Breast epithelium (tissue), 3 donors: ENCODE results near the gene IGSF9B.

Experiments used
- POLR2A ChIP-seq: fragments of 450-650 bp; IDR thresholded peaks from one replicate; pipeline ENCODE4 v1.6.1; 2016; ENCODE audit warnings: antibody characterized with exemption, mild to moderate bottlenecking, moderate library complexity
- TF ChIP-seq, protein P1 (sequence below), 3 donors: fragments of 450-650 bp; IDR thresholded peaks; one replicate each; pipeline ENCODE4 v1.5.1; 2016 to 2017; ENCODE audit warnings: antibody characterized with exemption in 3 of 3, mild to moderate bottlenecking in 3 of 3, moderate library complexity in 3 of 3

DNA sequence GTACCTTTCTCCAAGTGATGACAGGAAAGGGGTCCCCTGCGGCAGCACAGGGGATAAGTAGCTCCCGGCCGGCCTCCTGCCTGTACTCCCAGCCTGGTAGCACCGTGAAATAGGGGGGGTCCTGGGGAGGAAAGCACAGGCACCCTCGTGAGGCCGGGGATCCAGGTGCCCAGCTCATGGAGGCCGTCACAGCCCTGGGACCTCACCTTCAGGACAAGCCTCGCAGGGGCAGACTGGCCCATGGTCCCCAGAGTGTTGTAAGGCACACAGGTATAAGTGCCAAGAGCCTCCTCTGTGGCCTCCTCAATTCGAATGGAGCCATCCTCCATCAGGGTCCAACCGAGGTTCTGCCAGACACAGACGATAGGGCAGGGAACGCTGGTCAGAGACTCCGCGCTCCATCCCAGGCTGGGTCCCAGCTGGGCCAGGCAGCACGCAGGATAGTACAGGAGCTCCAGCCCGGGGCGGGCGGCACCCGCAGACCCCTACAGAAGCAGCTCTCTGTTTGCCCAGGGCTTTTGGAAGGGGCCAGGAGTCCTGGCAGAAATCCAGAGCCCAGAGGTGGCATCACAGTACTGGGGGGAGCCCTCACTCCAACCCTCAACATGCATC is 25.2 kb downstream of the IGSF9B start:
- no peak for TF ChIP-seq POLR2A
- TF ChIP-seq, protein P1, sequence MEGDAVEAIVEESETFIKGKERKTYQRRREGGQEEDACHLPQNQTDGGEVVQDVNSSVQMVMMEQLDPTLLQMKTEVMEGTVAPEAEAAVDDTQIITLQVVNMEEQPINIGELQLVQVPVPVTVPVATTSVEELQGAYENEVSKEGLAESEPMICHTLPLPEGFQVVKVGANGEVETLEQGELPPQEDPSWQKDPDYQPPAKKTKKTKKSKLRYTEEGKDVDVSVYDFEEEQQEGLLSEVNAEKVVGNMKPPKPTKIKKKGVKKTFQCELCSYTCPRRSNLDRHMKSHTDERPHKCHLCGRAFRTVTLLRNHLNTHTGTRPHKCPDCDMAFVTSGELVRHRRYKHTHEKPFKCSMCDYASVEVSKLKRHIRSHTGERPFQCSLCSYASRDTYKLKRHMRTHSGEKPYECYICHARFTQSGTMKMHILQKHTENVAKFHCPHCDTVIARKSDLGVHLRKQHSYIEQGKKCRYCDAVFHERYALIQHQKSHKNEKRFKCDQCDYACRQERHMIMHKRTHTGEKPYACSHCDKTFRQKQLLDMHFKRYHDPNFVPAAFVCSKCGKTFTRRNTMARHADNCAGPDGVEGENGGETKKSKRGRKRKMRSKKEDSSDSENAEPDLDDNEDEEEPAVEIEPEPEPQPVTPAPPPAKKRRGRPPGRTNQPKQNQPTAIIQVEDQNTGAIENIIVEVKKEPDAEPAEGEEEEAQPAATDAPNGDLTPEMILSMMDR (IDR thresholded peaks at IDR 0.05) = no peak
